ENCODE results near the gene ABCC2.
"Not testable (repeated sequence)": the region's sequence is repeated elsewhere in the genome, so short reads cannot be mapped to it uniquely, and the experiment has no call there.

The ABCC2 gene

GRCh38 chr10:99859585-99859984 is 77.1 kb downstream of the ABCC2 start:
- no peak for DNase-seq

- no peak for DNase-seq
Observed at GRCh38 chr10:99860466-99860865, 78.0 kb downstream of the ABCC2 start.

GRCh38 chr10:99863535-99864240 is 81.2 kb downstream of the ABCC2 start:
- not testable (repeated sequence) for DNase-seq

GRCh38 chr10:99867250-99867649 is 84.8 kb downstream of the ABCC2 start:
- not testable (repeated sequence) for DNase-seq

GRCh38 chr10:99869581-99870122 is 87.2 kb downstream of the ABCC2 start:
- DNase-seq: no peak

- no peak for DNase-seq
Observed at GRCh38 chr10:99870123-99870730, 87.8 kb downstream of the ABCC2 start.

GRCh38 chr10:99872367-99873162 is 90.1 kb downstream of the ABCC2 start:
- DNase-seq: no peak

GRCh38 chr10:99873846-99874245 is 91.4 kb downstream of the ABCC2 start:
- no peak for DNase-seq

- DNase-seq: no peak
Observed at GRCh38 chr10:99874341-99875085, 92.1 kb downstream of the ABCC2 start.

GRCh38 chr10:99875473-99875872 is 93.0 kb downstream of the ABCC2 start:
- DNase-seq: no peak

- DNase-seq: no peak
Observed at GRCh38 chr10:99880080-99880835, 97.8 kb downstream of the ABCC2 start.

GRCh38 chr10:99881371-99881770 is 98.9 kb downstream of the ABCC2 start:
- no peak for DNase-seq

- no peak for DNase-seq
Observed at GRCh38 chr10:99883523-99883922, 101.1 kb downstream of the ABCC2 start.

GRCh38 chr10:99888622-99889021 is 106.2 kb downstream of the ABCC2 start:
- no peak for DNase-seq

- no peak for DNase-seq
Observed at GRCh38 chr10:99894613-99895012, 112.2 kb downstream of the ABCC2 start.

- not testable (repeated sequence) for DNase-seq
Observed at GRCh38 chr10:99895066-99895465, 112.6 kb downstream of the ABCC2 start.

- DNase-seq: no peak
Observed at GRCh38 chr10:99895867-99896266, 113.4 kb downstream of the ABCC2 start.
